ENCODE data around the gene CDS2.

CDS2 gene

DNA sequence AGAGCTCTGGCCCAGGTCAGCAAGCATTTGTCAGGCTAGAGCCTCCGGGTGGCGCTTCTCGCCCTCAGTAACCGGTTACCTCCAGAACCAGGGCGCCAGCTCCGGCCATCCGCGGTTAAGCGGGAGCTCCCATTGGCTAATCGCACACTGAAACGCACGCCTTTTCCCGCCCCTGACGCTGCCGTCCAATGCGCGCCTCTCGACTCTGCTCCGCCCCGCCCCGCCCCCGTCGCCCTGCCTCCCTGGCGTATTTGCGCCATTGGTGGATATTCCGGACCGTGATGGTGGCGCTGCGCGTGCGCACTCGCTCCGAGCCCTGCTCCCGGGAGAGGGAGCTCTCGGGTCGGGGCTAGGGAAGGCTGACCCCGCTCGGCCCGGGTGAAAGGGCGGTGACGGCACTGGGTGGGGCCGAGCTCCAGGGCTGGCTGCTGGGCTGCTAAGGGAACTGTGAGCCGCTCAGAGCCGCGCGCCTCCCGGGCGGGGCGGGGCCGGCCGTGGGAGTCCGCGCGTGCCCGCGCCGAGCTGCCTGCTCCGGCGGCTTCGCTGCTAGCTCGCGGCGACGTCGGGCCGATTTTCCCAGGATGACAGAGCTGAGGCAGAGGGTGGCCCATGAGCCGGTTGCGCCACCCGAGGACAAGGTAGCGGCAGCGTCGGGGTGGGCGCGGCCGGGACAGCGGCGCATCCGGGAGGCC lies at the start of gene CDS2:
TSS of gene CDS2 (plus strand) at position 497 of the 692 bp plus-strand sequence. CDS start at position 582, 85 bp downstream.
- DNase-seq (ENCODE audit: low spot score) = peak; percentile 98
- in situ Hi-C loops (cut with MboI; ENCODE audit: low pct_unique_long_range_greater_than_20kb, low sequenced_read_pairs, unreplicated experiment) = no loop called here
- TF ChIP-seq, protein P1, sequence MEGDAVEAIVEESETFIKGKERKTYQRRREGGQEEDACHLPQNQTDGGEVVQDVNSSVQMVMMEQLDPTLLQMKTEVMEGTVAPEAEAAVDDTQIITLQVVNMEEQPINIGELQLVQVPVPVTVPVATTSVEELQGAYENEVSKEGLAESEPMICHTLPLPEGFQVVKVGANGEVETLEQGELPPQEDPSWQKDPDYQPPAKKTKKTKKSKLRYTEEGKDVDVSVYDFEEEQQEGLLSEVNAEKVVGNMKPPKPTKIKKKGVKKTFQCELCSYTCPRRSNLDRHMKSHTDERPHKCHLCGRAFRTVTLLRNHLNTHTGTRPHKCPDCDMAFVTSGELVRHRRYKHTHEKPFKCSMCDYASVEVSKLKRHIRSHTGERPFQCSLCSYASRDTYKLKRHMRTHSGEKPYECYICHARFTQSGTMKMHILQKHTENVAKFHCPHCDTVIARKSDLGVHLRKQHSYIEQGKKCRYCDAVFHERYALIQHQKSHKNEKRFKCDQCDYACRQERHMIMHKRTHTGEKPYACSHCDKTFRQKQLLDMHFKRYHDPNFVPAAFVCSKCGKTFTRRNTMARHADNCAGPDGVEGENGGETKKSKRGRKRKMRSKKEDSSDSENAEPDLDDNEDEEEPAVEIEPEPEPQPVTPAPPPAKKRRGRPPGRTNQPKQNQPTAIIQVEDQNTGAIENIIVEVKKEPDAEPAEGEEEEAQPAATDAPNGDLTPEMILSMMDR (IDR thresholded peaks at IDR 0.05; ENCODE audit: extremely low read depth, insufficient read depth, missing control alignments) = peak; percentile 81

DNA sequence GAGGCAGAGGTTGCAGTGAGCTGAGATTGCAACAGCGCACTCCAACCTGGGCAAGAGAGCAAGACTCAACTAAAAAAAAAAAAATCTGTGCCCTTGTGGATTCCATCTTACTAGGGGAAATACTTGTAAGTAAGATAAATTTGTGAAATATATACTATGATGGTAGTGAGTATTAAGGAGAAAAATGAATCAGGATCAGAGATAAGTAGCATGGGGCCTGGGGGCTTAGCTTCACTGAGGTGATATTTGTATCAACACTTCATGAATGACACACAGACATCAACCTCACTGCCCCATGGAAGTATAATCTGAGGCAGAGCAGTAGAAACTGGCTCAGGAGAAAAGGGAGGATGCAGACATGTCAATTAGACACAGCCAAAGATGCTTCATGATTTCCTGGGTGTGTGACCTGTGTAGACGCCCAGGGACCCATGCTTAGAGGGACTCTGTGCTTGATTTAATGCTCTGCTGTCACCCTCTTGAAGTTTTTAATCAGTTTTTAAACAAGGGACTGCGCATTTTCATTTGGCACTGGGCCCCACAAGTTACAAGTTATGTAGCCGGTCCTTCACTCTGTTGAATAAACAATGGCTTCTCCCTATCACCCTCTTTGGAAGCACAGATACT lies 48.9 kb upstream of the CDS2 start:
- TF ChIP-seq, protein P1 (IDR thresholded peaks at IDR 0.05; ENCODE audit: extremely low read depth, insufficient read depth, missing control alignments) = no peak
- in situ Hi-C loops (cut with MboI; ENCODE audit: low pct_unique_long_range_greater_than_20kb, low sequenced_read_pairs, unreplicated experiment) = loop anchor here (25.0 kb wide), 1 partner anchor 466 kb away; no protein-coding TSS in a partner anchor
- no peak for DNase-seq (ENCODE audit: low spot score)

DNA sequence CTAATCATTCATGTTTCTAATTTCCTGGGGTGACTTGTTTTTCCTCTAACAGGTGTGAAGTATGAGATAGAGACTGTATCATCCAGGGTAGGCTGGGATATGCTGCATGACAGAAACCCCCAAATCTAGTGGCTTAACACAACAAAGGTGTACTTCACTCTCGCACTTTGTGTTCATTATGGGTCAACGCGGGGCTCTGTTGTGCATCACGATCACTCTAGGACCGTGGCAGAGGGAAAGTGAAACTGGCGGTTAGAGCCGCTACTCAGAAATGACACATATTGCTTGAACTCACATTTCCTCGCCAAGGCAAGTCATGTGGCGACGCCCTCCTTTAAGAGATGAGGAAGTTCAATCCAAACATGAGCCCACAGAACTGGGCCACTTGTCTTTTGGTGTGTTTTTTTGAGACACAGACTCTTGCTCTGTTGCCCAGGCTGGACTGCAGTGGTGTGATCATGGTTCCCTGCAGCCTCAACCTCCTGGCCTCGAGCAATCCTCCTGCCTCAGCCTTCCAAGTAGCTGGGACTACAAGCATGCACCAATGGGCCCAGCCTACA lies 48.3 kb upstream of the CDS2 start:
- TF ChIP-seq, protein P1 (IDR thresholded peaks at IDR 0.05; ENCODE audit: extremely low read depth, insufficient read depth, missing control alignments) = no peak
- in situ Hi-C loops (cut with MboI; ENCODE audit: low pct_unique_long_range_greater_than_20kb, low sequenced_read_pairs, unreplicated experiment) = loop anchor here (25.0 kb wide), 1 partner anchor 466 kb away; no protein-coding TSS in a partner anchor
- peak; percentile 84 for DNase-seq (ENCODE audit: low spot score)

DNA sequence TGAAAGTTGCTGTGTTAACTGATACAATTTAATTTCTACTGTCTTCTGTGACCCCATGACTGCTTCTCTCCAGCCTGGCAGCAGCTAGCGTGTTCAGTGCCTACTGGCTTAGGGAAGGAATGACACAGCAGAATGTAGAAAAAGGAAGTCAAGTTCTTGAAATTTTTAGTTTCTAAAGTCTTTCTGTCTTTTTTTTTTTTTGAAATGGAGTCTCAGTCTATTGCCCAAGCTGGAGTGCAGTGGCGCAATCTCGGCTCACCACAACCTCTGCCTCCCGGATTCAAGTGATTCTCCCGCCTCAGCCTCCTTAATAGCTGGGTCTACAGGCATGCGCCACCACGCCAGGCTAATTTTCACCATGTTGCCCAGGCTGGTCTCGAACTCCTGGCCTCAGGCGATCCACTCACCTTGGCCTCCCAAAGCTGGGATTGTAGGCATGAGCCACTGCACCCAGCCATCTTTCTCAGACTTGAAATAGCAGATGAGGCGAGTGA lies 46.4 kb upstream of the CDS2 start:
- in situ Hi-C loops (cut with MboI; ENCODE audit: low pct_unique_long_range_greater_than_20kb, low sequenced_read_pairs, unreplicated experiment) = loop anchor here (25.0 kb wide), 1 partner anchor 468 kb away; no protein-coding TSS in a partner anchor
- no peak for DNase-seq (ENCODE audit: low spot score)
- TF ChIP-seq, protein P1 (IDR thresholded peaks at IDR 0.05; ENCODE audit: extremely low read depth, insufficient read depth, missing control alignments) = no peak

DNA sequence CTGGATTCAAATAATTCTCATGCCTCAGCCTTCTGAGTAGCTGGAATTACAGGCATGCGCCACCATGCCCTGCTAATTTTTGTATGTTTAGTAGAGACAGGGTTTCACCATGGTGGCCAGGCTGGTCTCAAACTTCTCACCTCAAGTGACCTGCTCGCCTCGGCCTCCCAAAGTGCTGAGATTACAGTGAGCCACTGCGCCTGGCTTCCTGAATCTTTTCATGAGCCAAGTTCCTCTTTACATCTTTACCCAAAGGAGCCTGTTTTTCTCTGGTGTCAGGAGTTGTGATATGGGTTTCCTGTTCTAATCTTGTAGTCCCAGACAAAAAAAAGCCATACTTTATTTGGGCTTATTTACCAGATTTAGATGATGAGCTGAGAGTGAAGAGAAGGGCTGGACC lies 41.4 kb upstream of the CDS2 start:
- in situ Hi-C loops (cut with MboI; ENCODE audit: low pct_unique_long_range_greater_than_20kb, low sequenced_read_pairs, unreplicated experiment) = loop anchor here (25.0 kb wide), 1 partner anchor 473 kb away; no protein-coding TSS in a partner anchor
- TF ChIP-seq, protein P1 (IDR thresholded peaks at IDR 0.05; ENCODE audit: extremely low read depth, insufficient read depth, missing control alignments) = no peak
- no peak for DNase-seq (ENCODE audit: low spot score)

DNA sequence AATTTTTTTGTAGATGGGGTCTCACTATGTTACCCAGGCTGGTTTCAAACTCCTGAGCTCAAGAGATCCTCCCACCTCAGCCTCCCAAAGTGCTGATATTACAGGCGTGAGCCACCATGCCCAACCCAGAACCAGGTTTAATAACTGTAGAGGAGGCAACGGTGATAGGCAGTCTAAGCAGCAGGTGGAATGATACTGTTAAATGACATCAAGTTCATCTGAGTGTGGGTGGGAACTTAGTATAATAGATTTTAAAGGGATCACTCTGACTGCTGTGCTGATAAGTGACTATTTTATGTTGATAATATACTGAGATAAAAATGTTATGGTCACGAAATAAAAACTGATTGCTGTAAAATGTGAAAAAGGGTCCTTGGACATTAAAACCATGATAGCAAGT lies 38.1 kb upstream of the CDS2 start:
- in situ Hi-C loops (cut with MboI; ENCODE audit: low pct_unique_long_range_greater_than_20kb, low sequenced_read_pairs, unreplicated experiment) = loop anchor here (25.0 kb wide), 1 partner anchor 476 kb away; no protein-coding TSS in a partner anchor
- no peak for DNase-seq (ENCODE audit: low spot score)
- TF ChIP-seq, protein P1 (IDR thresholded peaks at IDR 0.05; ENCODE audit: extremely low read depth, insufficient read depth, missing control alignments) = no peak
